Measurements from ENCODE around the gene HMGB3.
"Not testable (repeated sequence)": the region's sequence is repeated elsewhere in the genome, so short reads cannot be mapped to it uniquely, and the experiment has no call there.

The HMGB3 gene

GRCh38 chrX:150982788-150983520 lies at the start of gene HMGB3:
Gene HMGB3, plus strand, starts transcription at chrX:150983335. Its CDS starts 2,265 bp downstream, at chrX:150985600.
- peak; percentile 79 to 82 for DNase-seq

- no peak for DNase-seq
Observed at GRCh38 chrX:150933945-150934350, 49.2 kb upstream of the HMGB3 start.

- no peak for DNase-seq
Observed at GRCh38 chrX:150934453-150934852, 48.7 kb upstream of the HMGB3 start.

DNA sequence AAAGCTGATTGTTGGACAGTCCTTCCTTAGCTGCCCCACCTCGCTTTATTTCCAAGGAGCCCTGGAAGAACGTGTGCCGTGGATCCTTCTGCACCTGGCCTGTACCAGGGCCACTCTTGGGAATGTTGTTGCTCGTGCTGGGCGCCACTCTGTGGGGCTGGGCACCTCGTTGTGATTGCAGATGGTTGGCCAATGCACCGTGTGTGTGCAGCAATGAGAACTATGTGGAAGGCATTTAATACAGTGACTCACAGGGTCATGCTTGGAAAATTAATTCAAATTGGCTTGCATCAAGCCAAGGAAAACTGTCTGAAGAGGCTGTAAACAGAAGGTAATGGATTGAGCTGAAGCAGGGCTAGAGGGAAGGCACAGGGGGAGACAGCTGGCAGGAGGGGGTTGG lies 47.7 kb upstream of the HMGB3 start:
- DNase-seq = no peak

DNA sequence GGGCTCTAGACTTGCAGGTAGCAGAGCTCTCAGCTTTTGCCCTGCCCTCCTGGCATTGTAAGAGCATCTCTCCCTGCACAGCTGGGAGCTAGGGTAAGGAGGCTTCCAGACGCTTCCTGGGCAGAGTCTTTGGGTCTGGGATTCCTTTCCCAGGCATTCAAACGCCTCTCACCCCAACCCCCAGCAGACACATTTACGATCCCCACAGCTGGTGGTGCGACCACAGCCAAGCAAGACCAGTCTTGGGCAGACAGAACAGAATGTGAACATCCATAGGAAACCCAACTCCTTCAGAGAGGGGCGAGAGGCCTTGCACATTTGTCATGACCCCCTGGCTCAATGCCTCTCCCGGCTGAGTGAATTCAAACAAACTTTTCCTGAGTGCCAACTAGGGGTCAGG lies 46.6 kb upstream of the HMGB3 start:
- no peak for DNase-seq

DNA sequence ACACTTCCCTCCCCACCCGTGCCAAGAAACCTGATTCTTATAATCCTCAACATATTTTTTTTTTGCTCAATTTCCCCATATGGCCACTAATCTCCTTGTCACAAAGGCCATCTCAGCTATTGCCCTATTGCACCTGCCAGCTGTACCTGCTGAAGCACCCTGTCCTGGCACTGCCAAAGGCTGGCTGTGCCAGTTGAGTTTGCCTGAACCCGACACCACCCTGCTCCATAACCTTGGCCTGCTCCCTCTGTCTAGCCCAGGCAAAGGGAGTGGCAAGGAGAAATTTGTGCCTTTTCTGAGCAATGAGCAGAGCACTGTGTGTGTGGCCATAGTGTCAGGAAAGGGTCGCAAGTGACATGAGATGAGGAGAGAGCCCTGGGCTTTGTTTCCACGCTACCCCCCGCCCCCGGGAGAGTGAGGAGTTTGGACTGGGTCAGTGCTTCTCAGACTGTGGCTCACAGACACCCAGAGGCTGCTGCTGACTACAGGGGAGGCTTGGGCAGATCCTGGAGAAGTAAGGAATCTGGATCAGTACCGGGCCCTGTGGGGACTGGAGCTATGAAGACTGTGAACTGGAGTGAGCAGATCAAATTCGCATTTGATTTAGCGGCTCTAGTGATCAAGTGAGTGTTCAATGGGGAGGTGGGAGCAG lies 42.2 kb upstream of the HMGB3 start:
- no peak for DNase-seq

- no peak for DNase-seq
Observed at GRCh38 chrX:150941580-150941979, 41.6 kb upstream of the HMGB3 start.

- DNase-seq = no peak
Observed at GRCh38 chrX:150942942-150943594, 40.1 kb upstream of the HMGB3 start.

DNA sequence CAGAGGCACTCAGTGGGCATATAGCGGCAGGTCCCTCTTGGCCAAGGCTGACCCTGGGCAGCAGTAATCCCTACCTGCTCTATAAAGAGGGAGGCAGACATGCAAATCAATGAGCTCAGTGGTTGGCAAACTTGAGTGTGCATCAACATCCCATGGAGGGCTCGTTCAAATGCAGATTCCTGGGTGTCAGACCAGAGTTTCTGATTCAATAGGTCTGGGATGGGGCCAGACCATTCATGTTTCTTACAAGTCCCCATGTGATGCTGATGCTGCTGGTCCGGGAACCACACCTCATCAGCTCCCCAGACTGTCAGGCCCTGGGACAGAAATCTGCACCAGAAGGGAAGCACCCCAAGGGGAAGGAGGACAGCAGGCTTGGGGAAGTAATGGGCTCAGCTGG lies 38.9 kb upstream of the HMGB3 start:
- DNase-seq = no peak

GRCh38 chrX:150954951-150955350 lies 28.2 kb upstream of the HMGB3 start:
- DNase-seq = no peak

DNA sequence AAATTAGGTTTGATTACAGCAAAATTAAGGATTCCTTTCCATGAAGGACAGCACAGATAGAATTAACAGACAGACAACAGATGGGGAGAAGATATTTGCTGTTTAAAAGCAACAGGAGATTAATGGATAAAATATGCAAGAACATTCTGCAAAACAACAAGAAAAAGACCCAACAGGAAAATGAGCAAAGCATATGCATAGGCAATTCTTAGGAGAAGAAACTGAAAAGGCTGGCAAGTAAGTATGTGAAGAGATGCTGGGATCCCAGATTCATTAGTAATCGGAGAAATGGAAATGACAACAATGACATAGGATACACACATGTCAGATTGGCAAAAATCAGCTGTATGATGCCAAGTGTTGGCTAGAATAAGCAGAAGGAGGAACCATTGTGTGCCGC lies 27.5 kb upstream of the HMGB3 start:
- DNase-seq = no peak

GRCh38 chrX:150958177-150958576 lies 25.0 kb upstream of the HMGB3 start:
- DNase-seq = no peak

GRCh38 chrX:150959557-150959956 lies 23.6 kb upstream of the HMGB3 start:
- DNase-seq = no peak

DNA sequence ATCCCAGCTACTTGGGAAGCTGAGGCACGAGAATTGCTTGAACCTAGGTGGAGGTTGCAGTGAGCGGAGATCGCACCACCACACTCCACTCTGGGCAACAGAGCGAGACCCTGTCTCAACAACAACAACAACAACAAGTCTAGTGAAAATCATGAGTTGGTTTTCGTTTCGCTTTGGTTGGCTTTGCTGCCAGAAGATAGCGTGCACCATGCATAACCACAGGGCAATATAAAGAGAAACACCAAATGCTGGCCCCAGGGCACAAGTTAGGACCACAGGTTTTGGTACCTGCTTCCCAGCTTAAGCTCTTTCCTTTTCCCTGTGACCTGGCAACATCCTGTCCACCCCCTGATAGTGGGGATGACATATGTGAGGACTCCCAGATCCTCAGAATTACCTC lies 21.5 kb upstream of the HMGB3 start:
- no peak for DNase-seq

DNA sequence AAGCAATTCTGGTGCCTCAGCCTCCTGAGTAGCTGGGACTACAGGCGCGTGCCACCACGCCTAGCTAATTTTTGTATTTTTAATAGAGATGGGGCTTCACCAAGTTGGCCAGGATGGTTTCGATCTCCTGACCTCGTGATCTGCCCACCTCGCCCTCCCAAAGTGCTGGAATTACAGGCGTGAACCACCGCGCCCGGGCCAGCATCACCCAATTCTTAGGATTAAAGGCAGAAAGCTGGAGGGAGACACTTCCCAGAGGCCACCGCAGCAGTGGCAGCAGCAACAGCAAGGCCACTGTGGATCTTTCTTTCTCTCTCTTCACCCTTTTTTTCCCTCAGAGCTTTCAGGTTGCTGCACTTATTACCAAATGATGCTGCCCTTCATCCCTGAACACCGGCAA lies 18.7 kb upstream of the HMGB3 start:
- DNase-seq = not testable (repeated sequence)

- DNase-seq = no peak
Observed at GRCh38 chrX:150966235-150966634, 16.9 kb upstream of the HMGB3 start.

DNA sequence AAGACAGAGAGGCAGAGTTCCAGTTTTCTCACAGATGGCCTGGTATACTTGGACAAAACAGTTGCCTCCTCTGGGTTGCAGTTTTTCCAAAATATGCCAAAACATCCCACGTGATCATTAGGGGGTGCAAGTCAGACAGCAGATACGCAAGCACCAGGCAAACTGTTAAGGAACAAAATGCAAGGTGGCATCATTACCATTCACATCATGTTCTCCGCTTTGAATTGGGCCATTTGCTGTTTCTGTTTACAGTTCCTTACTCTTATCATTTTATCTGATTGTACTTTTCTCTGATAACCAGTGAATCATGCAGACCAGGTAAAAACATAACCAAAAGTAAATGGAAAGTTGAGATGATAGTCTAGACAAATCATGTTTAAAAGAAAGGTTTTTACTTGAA lies 16.4 kb upstream of the HMGB3 start:
- no peak for DNase-seq

GRCh38 chrX:150967786-150968185 lies 15.3 kb upstream of the HMGB3 start:
- no peak for DNase-seq

DNA sequence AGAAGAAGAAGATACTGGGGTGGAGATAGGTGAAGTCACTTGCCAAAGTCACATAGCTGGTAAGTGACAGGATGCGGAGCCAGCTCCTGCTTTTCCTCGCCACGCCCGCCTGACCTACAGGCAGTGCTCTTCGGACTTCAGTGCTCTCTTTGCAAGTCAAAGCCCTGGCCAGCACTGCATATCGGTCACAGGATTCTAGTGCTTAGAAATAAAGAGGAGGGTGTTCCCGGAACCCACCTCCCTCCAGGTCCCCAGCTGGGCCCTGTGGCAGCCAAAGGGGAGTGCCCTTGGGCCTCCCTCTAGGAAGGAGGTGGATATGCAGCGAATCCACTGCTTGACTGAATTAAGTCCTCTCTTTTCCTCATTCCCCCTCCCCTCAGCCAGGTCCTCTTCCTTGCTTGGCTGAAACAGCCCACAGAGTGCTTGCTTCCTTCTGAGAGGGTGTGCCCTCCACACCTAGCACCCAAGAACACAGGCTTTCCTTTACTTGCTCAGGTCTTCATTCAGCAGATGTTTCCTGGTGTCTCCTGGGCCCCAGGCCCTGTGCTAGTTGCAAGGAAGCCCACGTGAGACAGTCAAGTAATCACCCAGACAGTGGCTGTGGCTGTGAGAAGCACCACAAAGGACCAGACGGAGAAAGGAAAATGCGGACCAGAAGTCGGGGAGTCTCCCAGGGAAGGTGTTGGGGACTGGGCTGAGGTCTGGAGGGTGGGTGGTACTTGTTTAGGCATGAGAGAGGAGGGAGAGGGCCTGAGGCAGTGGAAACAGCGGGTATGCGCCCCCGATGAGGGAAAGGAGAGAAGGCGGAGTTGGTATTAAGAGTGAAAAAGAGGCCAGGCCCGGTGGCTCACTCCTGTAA lies 14.0 kb upstream of the HMGB3 start:
- no peak for DNase-seq

DNA sequence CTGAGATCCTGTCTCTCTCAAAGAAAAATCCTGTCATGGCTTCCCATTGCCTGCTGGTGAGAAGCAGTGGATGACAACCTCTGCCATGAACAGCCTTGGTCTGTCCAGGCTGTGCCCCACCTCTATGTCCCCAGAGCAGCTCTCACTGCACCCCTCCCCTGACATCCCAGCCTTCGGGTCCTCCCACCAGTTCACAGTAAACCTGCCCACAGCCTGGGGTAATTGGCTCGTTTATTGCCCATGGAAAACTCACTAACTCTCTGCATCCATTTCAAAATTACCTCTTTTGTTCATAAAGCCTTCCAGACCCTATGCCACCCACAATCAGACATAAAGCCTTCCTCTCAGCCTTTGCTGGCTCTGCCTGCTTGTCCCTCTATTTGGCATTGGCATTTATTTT lies 10.7 kb upstream of the HMGB3 start:
- DNase-seq = no peak

DNA sequence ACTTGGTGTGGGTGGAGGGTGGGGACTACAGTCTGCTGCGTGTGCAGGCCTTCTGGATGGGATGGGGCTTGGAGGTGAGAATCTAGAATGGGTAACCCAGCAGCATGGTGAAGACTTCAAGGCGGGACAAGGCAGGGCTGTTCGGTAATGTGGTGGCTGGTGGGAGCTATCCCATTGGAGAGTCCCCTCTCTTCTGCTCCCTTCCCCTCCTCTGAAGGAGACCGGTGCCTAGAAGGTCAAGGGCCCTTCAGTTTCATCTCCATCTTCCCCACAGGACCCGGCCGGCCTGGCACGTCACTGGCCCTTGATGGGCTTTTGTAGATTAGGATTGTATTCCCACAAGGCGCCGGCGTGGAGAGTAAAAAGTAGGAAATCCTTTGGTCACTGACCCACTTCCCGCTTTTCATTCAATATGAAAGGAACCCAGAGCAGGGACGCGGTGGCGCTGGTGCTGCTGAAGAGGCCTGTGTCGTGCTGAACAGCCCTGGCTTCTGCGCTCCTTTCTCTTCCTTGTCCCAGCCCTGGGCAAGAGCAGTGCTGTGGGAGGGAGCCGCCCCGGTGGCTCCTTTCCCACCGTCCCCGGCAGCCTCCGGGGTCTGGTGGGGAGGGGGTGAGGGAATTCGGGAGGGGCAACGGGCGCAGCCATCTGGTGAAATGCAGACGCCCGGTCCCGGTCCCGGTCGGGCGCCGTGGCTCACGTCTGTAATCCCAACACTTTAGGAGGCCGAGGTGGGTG lies 7.3 kb upstream of the HMGB3 start:
- DNase-seq = no peak

- no peak for DNase-seq
Observed at GRCh38 chrX:150977411-150978162, 5.5 kb upstream of the HMGB3 start.
